ENCODE data around the gene CDCA4. TPM values are rescaled to one million over a fixed set of nuclear protein-coding genes. Genes with fewer than 3 reads are reported as not detected.

Gene CDCA4
- polyA plus RNA-seq, 3 donors from 2014 or later = 14.5 to 18.3 (median 14.6) TPM

- DNase-seq = no peak
- Mint-ChIP-seq H3K27ac (peak overlapping the region; percentile 98 to 100 (median 99)), H3K4me3 (peak overlapping the region; percentile 91 to 94 (median 94)), H3K4me1 (peaks cover 62 to 82% of the 10 kb centered on the region in 2 donors), H3K9me3 (no peaks in the 10 kb centered on the region), H3K36me3 (no peaks in the 10 kb centered on the region), H3K27me3 (ENCODE audit: low read depth in 3 of 3) (peaks cover 4 to 27% (median 15%) of the 10 kb centered on the region in 3 donors)
Observed at GRCh38 chr14:105063056-105063455, 42.2 kb upstream of the CDCA4 start.

- Mint-ChIP-seq H3K27me3 (ENCODE audit: low read depth in 3 of 3) (peaks cover 4 to 27% (median 15%) of the 10 kb centered on the region in 3 donors), H3K4me3 (peak overlapping the region; percentile 91 to 94 (median 94)), H3K36me3 (peaks cover 1 to 2% (median 2%) of the 10 kb centered on the region in 3 donors), H3K4me1 (peaks cover 66 to 76% of the 10 kb centered on the region in 2 donors), H3K27ac (peak overlapping the region; percentile 98 to 100 (median 99)), H3K9me3 (no peaks in the 10 kb centered on the region)
- DNase-seq = no peak
Observed at GRCh38 chr14:105062048-105062433, 41.2 kb upstream of the CDCA4 start.

GRCh38 chr14:105061428-105062047 lies 40.7 kb upstream of the CDCA4 start:
- H3K4me1 Mint-ChIP-seq = peaks cover 69 to 75% of the 10 kb centered on the region in 2 donors
- peak; percentile 64 to 68 (median 64) for DNase-seq
- peak overlapping the region; percentile 91 to 94 (median 94) for H3K4me3 Mint-ChIP-seq
- peaks cover 5 to 6% (median 5%) of the 10 kb centered on the region in 3 donors for H3K36me3 Mint-ChIP-seq
- peak overlapping the region; percentile 98 to 100 (median 99) for H3K27ac Mint-ChIP-seq
- H3K9me3 Mint-ChIP-seq = no peaks in the 10 kb centered on the region
- peaks cover 4 to 27% (median 15%) of the 10 kb centered on the region in 3 donors for H3K27me3 Mint-ChIP-seq (ENCODE audit: low read depth in 3 of 3)

GRCh38 chr14:105060751-105061427 lies 40.0 kb upstream of the CDCA4 start:
- Mint-ChIP-seq H3K27me3 (ENCODE audit: low read depth in 3 of 3) (peaks cover 4 to 27% (median 15%) of the 10 kb centered on the region in 3 donors), H3K4me3 (peak overlapping the region; percentile 91 to 94 (median 94)), H3K36me3 (peaks cover 5 to 8% (median 5%) of the 10 kb centered on the region in 3 donors), H3K9me3 (no peaks in the 10 kb centered on the region), H3K4me1 (peaks cover 69% of the 10 kb centered on the region in 2 donors), H3K27ac (peak overlapping the region; percentile 98 to 100 (median 99))
- DNase-seq = peak; percentile 46 to 60 (median 54)

GRCh38 chr14:105059925-105060565 lies 39.2 kb upstream of the CDCA4 start:
- Mint-ChIP-seq H3K4me1 (peaks cover 61 to 69% of the 10 kb centered on the region in 2 donors), H3K36me3 (peaks cover 5 to 16% (median 8%) of the 10 kb centered on the region in 3 donors)
- no peak for DNase-seq

GRCh38 chr14:105059035-105059924 lies 38.4 kb upstream of the CDCA4 start:
- Mint-ChIP-seq H3K36me3 (peaks cover 5 to 16% (median 8%) of the 10 kb centered on the region in 3 donors), H3K27me3 (ENCODE audit: low read depth in 3 of 3) (peaks cover 0 to 17% (median 4%) of the 10 kb centered on the region in 3 donors)
- DNase-seq = peak; percentile 40 to 50 (median 48)

More at GRCh38 chr14:105059925-105060565, 39.2 kb upstream of the CDCA4 start:
- Mint-ChIP-seq H3K27ac (peak overlapping the region; percentile 94 to 99 (median 98)), H3K27me3 (ENCODE audit: low read depth in 3 of 3) (peaks cover 0 to 23% (median 10%) of the 10 kb centered on the region in 3 donors), H3K4me3 (peak overlapping the region; percentile 91 to 94 (median 94)), H3K9me3 (no peaks in the 10 kb centered on the region)

GRCh38 chr14:105058521-105059034 lies 37.7 kb upstream of the CDCA4 start:
- peak overlapping the region; percentile 61 to 99 (median 98) for H3K27ac Mint-ChIP-seq
- no peaks in the 10 kb centered on the region for H3K9me3 Mint-ChIP-seq
- peaks cover 0 to 13% (median 3%) of the 10 kb centered on the region in 3 donors for H3K27me3 Mint-ChIP-seq (ENCODE audit: low read depth in 3 of 3)
- peaks cover 48 to 58% of the 10 kb centered on the region in 2 donors for H3K4me1 Mint-ChIP-seq
- peak overlapping the region in 2 of 5 donors; percentile 21 to 25 for H3K4me3 Mint-ChIP-seq
- no peak for DNase-seq
- peaks cover 8 to 20% (median 12%) of the 10 kb centered on the region in 3 donors for H3K36me3 Mint-ChIP-seq

More at GRCh38 chr14:105059035-105059924, 38.4 kb upstream of the CDCA4 start:
- H3K9me3 Mint-ChIP-seq = no peaks in the 10 kb centered on the region
- H3K4me1 Mint-ChIP-seq = peaks cover 53 to 61% of the 10 kb centered on the region in 2 donors
- peak overlapping the region; percentile 42 to 94 (median 70) for H3K4me3 Mint-ChIP-seq
- H3K27ac Mint-ChIP-seq = peak overlapping the region; percentile 94 to 99 (median 98)

- Mint-ChIP-seq H3K9me3 (no peaks in the 10 kb centered on the region), H3K4me3 (no peak overlapping the region), H3K27me3 (ENCODE audit: low read depth in 3 of 3) (peaks cover 3 to 7% (median 4%) of the 10 kb centered on the region in 3 donors), H3K4me1 (peaks cover 28 to 38% of the 10 kb centered on the region in 2 donors), H3K27ac (peak overlapping the region in 1 of 6 donors; percentile 29), H3K36me3 (peaks cover 18 to 30% (median 21%) of the 10 kb centered on the region in 3 donors)
- no peak for DNase-seq
Observed at GRCh38 chr14:105056303-105056831, 35.5 kb upstream of the CDCA4 start.

GRCh38 chr14:105055736-105056302 lies 34.9 kb upstream of the CDCA4 start:
- peak overlapping the region in 2 of 6 donors; percentile 29 to 77 for H3K27ac Mint-ChIP-seq
- peaks cover 26 to 37% of the 10 kb centered on the region in 2 donors for H3K4me1 Mint-ChIP-seq
- H3K4me3 Mint-ChIP-seq = no peak overlapping the region
- H3K36me3 Mint-ChIP-seq = peaks cover 22 to 35% (median 25%) of the 10 kb centered on the region in 3 donors
- no peaks in the 10 kb centered on the region for H3K9me3 Mint-ChIP-seq
- H3K27me3 Mint-ChIP-seq (ENCODE audit: low read depth in 3 of 3) = peaks cover 3 to 7% (median 4%) of the 10 kb centered on the region in 3 donors
- DNase-seq = no peak

GRCh38 chr14:105055334-105055733 lies 34.5 kb upstream of the CDCA4 start:
- H3K27ac Mint-ChIP-seq = peak overlapping the region in 2 of 6 donors; percentile 35 to 77
- H3K27me3 Mint-ChIP-seq (ENCODE audit: low read depth in 3 of 3) = peaks cover 0 to 4% (median 3%) of the 10 kb centered on the region in 3 donors
- peaks cover 22 to 35% (median 25%) of the 10 kb centered on the region in 3 donors for H3K36me3 Mint-ChIP-seq
- no peak overlapping the region for H3K4me3 Mint-ChIP-seq
- no peaks in the 10 kb centered on the region for H3K9me3 Mint-ChIP-seq
- peaks cover 21 to 33% of the 10 kb centered on the region in 2 donors for H3K4me1 Mint-ChIP-seq
- DNase-seq = no peak

GRCh38 chr14:105053996-105054395 lies 33.1 kb upstream of the CDCA4 start:
- Mint-ChIP-seq H3K4me3 (no peak overlapping the region), H3K36me3 (peaks cover 22 to 35% (median 25%) of the 10 kb centered on the region in 3 donors), H3K27ac (peak overlapping the region in 2 of 6 donors; percentile 35 to 68), H3K4me1 (peaks cover 8 to 19% of the 10 kb centered on the region in 2 donors), H3K9me3 (no peaks in the 10 kb centered on the region), H3K27me3 (ENCODE audit: low read depth in 3 of 3) (peaks cover 0 to 4% (median 0%) of the 10 kb centered on the region in 3 donors)
- DNase-seq = no peak

GRCh38 chr14:105053421-105053820 lies 32.5 kb upstream of the CDCA4 start:
- peaks cover 22 to 35% (median 25%) of the 10 kb centered on the region in 3 donors for H3K36me3 Mint-ChIP-seq
- H3K27me3 Mint-ChIP-seq (ENCODE audit: low read depth in 3 of 3) = peaks cover 0 to 4% (median 0%) of the 10 kb centered on the region in 3 donors
- H3K4me3 Mint-ChIP-seq = no peak overlapping the region
- peak overlapping the region in 4 of 6 donors; percentile 18 to 68 (median 33) for H3K27ac Mint-ChIP-seq
- peaks cover 6 to 16% of the 10 kb centered on the region in 2 donors for H3K4me1 Mint-ChIP-seq
- no peak for DNase-seq
- H3K9me3 Mint-ChIP-seq = no peaks in the 10 kb centered on the region

All from immature natural killer cell (primary cell).